HG03097 (cell line): ENCODE measurements around the gene TMEM229B.

ENCODE experiments used
- ATAC-seq: cut with Tn5 transposase; IDR thresholded peaks from one replicate; pipeline ENCODE4 v1.9.1; 2021; ENCODE audit not compliant: unreplicated experiment, low FRiP score

Gene TMEM229B

DNA sequence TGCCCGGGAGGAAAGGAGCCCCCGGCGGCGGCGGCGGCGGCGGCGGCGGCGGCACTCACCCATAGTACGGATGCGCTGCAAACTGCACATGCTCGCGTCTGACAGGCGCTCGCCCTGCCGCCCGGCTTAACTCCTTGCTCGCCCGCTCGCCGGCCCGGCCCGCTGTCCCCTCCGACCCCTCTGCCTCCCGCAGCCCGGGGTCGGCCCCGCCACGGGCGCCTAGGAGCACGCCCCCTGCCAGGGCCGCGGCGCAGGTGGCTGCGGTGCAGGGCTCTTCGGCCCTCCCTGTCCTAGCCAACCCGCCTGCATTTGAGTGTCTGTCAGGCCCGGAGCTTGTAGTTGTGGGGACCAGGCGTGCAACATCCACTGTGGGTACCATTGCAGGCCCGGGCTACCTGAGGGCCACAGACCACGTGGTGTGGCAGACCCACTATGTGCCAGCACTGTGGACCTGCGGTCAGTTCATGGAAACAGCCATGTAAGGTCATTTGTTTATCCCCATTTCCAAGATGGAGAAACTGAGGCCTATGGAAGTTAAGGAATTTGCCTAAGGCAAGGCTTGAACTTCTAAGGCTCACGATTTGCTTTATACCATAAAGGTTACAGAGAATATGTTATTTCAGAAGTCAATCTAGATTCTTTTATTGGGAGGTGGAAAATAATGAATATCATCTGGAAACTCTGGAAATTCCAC lies 27.0 kb upstream of the TMEM229B start:
- no peak for ATAC-seq

GRCh38 chr14:67514650-67515385 lies 26.3 kb upstream of the TMEM229B start:
- ATAC-seq = no peak

- ATAC-seq = no peak
Observed at GRCh38 chr14:67514203-67514607, 25.7 kb upstream of the TMEM229B start.

DNA sequence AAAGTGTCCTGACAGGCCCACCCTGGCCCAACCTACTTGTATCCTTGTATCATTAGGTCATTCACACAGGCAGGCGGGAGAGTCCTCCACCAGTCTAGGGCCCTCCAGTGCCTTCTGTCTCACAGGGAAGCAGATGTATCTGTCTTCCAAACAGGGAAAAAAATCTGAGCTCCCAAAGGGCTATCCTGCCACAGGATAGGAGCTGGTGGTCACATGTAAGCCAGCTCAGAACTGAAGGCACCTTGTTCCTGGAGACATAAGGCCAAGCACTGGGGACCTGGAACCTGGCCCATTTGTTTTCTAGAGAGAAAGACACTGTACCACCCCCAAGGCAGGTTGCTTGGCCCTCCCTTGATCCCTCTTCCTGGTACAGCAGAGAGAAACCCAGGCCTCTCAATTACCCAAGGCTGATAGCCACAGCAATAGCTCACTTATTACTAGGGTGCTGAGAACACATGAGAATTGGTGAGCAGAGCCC lies 25.1 kb upstream of the TMEM229B start:
- ATAC-seq = no peak

- no peak for ATAC-seq
Observed at GRCh38 chr14:67512463-67513310, 24.2 kb upstream of the TMEM229B start.

- ATAC-seq = no peak
Observed at GRCh38 chr14:67510836-67511235, 22.3 kb upstream of the TMEM229B start.

DNA sequence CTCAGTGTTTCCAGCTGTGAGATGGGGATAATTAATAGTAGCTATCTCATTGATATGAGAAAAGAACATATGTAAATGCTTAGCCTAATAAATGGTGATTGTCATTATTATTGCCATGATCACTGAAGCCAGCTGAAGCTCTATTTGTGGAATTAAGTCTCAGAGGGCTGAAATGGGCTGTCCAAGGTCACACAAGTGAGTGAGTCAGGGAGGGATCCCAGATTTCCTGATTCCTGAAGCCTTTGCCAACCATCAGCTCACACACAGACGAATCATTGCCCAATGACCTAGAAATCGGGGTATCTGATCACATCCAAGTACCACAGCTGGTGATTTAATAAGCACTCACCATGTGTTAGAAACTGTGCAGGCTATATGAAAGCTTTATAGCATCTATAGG lies 21.6 kb upstream of the TMEM229B start:
- no peak for ATAC-seq

GRCh38 chr14:67508956-67509355 lies 20.4 kb upstream of the TMEM229B start:
- ATAC-seq = no peak

DNA sequence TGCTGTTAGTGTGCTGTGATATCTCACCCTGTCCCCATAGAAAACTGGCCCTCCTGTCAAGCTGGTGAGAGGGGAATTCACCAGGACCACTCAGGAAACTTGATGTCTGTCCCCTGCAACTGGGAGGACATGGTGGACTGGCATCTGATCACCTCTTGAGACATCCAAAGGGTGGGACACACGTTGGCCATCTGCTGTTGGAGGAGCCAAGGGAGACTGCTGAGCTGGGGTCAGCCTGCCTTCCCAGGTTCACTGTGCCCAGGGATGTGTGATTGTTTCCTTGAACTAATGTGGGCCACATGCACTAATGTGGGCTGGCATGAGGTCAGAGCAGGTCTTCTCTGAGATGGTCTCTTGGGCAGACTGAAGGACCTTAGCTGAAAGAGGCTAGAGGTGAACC lies 16.7 kb upstream of the TMEM229B start:
- ATAC-seq = no peak

DNA sequence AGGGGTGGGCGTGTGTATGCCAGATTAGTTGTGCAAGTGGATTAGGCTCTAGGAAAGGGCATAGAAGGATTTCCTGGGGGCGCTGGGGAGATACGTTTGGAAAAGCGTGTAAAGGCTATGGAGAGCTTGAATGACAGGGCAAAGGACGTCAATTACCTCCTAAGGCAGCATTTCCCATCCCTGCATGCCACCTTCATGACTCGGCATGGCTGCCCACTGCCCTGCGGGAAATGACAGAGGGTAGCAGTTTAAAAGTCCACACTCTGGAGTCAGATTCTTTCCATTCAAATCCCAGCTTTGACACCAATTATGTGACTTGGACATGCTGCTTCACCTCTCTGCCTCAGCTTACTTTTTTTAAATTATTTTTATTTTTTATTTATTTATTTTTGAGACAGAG lies 14.8 kb upstream of the TMEM229B start:
- ATAC-seq = no peak

GRCh38 chr14:67502867-67503266 lies 14.3 kb upstream of the TMEM229B start:
- no peak for ATAC-seq

DNA sequence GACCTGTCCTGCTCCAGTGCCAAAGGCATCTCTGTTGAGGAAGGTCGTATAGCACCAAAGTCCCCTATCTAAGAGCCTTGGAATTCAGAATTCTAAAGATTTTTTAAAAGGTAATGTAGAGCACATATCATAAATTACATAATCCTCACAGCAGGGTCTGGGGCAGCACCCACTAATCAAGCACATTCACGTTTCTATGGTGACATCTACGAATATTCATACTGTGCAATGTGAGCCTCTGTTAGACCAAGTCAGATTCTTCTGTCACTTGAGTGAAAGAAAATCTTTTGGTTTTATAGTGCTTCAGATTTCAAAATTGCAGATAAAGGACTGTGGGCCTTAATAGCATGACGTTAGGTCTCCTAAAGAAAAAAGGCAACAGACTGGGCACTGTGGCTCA lies 13.1 kb upstream of the TMEM229B start:
- ATAC-seq = no peak

DNA sequence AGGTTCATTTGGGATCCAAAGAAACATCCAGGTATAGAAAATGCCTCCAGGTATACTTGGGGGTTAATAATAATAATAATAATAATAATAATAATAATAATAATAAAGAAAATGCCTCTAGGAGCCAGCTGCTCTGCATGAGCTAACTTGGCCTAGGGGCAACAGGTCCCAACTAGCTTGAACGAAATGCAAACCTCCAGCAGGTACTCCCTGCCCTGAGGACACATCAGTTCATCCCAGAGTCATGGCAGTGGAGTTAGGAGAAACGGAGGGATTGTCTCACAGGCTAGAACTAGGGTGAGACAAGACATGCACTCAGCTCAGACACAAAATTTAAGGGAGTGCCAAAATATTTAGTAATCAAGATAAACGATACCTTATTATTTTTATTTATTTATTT lies 12.5 kb upstream of the TMEM229B start:
- no peak for ATAC-seq

- no peak for ATAC-seq
Observed at GRCh38 chr14:67497716-67498115, 9.2 kb upstream of the TMEM229B start.

DNA sequence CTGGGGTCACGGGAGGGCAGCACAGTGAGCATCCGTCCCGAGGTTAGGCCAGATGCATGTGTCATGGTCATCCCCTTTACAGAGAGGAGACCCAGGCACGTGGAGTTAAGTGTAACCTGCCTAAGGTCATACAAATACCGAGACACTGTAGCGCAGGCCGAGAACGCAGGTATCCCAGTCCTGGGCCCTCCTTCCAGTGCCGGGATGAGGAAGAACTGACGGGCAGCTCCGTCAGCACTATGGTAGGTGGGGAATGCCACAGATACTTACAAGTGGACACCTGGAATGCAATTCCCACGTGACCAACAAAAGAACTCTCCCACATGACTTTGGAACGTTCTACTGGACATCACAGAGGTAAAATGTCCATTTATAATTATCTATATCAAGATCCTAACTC lies 8.7 kb upstream of the TMEM229B start:
- ATAC-seq = no peak

DNA sequence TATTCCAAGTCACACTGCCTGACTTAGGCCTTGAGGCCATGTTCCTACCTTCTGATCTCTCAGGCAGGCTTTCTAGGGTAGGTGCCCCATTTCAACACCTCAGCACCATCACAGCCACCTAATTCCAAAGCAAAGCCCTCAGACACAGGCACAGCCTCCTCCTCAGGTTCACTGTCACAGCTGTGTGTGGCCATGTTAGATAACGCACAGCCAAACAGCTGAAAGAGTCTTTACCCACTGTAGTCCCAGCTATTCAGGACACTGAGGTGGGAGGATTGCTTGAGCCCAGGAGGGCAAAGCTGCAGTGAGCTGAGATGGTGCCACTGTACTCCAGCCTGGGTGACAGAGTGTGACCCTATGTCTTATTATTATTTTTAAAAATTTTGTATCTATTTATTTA lies 7.3 kb upstream of the TMEM229B start:
- no peak for ATAC-seq

- no peak for ATAC-seq
Observed at GRCh38 chr14:67493092-67493717, 4.7 kb upstream of the TMEM229B start.

DNA sequence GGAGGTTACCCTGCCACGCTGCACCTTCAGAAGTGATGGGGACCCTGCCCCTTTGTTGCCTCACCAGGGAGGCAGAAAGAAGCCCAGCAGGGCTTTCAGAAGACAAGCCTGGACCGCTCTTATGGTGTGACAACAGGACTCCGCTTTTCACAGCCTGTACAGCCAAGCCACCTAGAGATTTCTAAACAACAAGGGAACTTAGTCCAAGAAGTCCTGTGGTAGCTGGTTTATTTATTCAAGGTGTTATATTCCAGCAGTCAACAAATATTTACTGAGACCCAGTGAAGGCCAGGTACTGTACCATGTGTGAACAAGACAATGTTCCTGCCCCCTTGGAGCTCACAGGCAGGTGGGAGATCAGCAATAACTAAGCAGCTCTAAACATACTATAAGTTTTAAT lies 4.0 kb upstream of the TMEM229B start:
- no peak for ATAC-seq

DNA sequence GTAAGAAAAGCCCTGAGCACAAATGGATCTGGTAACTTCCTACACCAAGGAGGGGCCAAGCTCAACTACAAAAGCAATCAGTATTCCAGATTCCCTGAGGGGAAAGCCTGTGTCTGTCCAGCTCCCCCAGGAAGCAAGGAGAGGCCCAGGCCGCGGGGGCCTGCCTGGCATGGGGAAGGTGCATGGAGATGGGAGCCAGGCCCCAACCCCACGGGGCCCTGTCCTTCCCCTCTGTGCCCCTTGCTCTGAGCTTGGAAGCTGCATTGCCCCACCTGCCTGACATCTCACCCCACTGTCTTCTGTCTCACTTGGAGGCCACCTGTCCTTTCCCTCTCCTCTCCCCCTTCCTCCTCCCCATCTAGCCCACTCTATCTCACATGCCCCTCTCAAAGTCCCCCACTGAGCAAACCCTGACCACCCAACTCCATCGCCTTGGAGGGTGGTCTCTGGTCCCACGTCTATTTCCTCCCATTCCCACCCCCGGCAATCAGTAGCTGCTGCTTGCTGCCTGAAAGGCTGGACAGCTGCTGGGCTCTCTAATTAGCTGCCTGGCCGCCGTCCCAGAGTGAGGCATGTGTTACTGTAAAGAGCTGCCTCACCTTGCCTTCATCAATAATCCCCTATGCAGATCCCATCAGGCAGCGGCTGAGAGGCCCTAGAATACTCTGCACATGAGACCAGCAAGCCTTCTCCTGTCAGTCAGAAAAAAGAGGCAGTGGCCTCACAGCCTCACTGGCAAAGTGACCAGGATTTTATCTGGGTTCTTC lies 3.4 kb upstream of the TMEM229B start:
- ATAC-seq = no peak

DNA sequence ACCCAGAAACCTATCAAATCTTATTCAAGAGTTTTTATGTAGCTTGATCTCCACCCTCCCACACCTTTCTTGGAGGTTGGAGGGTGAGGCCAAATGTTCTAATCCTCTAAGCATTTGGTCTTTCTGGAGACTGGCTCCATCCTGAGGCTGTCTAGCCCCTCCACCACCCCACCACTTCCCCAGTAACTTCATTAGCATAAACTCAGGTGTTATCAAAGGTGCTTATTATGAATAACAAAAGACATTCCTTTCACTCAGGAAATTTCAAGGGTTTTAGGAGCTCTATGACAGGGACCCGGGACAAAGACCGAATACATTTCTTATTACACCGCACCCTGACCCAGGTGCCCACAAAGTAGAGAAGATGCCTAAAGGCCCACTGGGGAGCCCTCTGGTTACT lies 2.8 kb upstream of the TMEM229B start:
- no peak for ATAC-seq
